ENCODE results near the gene FTHL17.

The FTHL17 gene

DNA sequence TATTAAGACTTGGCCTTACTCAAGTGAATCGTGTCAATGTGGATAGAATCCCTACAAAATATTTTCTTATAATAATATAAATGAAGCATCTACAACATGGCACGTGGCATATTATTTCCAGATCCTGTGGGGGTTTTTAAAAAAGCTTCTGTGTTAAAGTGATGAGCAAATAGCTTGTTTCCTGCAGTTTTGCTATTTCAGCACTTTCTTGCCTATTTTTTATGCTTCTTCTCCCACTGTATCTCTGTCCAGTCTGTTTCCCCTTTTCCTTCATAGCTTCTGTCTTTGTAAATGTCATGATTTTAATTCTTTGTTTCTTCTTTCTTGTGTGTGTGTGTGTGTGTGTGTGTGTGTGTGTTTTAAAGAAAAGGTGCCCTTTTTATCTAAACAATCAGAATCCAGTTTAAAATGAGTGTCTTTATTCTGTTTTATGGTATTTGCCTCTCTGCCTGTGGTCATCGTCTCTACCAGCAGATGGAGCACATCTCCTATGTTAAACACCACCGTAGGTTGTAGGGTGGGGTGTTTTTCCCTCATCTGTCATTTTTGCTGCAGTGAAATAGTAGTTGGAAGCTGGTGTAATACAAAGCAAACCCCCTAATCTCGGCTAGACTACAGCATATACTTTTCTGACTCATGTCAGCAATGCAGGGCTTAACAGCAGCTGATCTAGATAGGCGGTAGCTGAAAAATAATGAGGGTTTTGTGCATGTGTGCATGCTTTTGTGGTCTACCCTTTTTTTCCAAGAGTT, 33.1 kb downstream of the FTHL17 start:
- peak; percentile 29 for DNase-seq (ENCODE audit: low spot score)

DNA sequence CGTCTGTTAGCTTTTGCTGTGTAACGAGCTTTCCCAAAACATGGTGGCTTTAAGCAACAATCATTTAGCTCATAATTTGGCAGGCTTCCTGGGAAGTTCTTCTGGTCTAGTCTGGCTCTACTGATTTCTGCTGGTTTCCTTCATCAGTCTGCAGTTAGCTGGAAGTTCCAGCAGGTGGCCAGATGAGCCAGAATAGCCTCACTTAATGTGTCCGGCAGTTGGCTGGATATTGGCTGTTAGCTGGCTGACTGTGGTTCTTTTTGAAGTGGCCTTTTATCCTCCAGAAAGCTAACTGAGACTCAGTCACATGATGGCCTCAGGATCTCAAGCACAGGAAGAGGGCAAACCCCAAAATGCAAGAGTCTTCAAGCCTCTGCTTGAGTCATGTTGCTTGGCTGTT, 34.9 kb downstream of the FTHL17 start:
- DNase-seq (ENCODE audit: low spot score) = peak; percentile 63

DNA sequence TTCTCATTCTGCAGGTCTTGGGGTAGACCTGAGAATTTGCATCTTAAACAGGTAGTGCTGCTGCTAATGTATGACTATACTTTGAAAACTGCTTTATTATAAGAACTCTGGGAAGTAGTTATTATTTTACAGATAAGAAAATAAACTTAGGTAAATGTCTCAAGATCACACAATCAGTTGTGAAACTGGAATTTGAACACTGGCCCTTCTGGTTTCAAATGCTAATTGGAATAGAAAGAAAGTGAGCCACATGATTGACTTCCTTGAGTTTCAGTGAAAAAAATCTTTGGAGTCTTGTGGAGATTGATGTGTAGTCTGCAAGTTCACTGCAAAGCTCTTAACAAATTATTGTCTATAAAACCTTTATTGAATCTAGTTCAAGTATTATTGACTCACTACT, 44.5 kb downstream of the FTHL17 start:
- DNase-seq (ENCODE audit: low spot score) = no peak

DNA sequence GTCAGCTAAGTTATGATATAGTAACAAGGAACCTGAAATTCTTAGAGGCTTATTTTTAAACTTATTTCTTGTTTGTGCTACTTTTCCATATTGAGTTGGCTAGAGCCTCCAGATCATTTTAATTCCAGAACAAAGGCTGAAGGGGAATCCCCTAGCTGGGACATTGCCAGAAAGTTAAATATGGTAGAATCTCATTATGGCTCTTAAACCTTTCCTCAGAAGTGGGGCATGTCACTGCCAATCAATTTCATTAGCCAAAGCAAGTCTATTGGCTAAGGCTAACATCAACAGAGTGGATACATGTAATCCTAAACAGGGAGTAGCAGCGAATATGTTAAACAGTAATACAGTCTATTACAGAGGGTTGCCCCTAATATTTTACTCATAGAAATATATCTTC, 47.0 kb downstream of the FTHL17 start:
- no peak for DNase-seq (ENCODE audit: low spot score)

DNA sequence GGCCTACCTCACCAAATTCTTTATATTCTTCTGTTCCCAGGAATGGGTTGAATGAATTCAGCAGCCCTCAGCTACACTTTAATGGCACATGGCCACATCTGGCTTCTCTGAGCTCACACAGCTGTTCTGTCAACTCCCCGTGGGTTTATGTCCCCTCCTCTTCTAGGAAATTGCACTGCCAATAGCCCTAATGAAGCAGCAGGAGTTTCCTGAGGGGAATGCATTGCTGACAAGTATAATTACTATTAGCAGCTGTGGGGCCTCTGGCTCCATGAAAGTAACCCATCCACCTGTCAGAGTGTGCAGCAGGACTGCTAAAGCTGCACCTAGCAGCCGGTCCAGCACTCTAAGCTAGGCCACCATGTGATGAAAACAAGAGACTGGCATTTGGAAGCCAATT, 50.3 kb downstream of the FTHL17 start:
- DNase-seq (ENCODE audit: low spot score) = no peak
